HEK293 (cell line): Measurements from ENCODE around the gene AHCTF1.

Experiments used
- CTCF ChIA-PET: fragments of 350-600 bp; formaldehyde crosslinking; extraction: SDS; loops from one replicate; lab custom pipeline; 2021; ENCODE audit warnings: antibody characterized with exemption; lab: Yijun Ruan, JAX
- POLR2A ChIA-PET: fragments of 300-600 bp; formaldehyde crosslinking; extraction: SDS; loops from one replicate; lab custom pipeline; 2020; ENCODE audit warnings: antibody characterized with exemption, inconsistent platforms; lab: Yijun Ruan, JAX
- H3K27ac ChIP-seq: fragments of 200-500 bp; sonication (Bioruptor generic); 2 replicates; pipeline ENCODE4 v1.5.1; 2014; ENCODE audit warnings: low read depth, low read length, control low read depth, inconsistent platforms; ENCODE audit errors: extremely low read depth
- H3K36me3 ChIP-seq, 2 experiments: fragments of 200-500 bp in 1 of 2; sonication (Bioruptor generic) in 1 of 2; 1 replicate in 1 of 2; 2 replicates in 1 of 2; pipeline ENCODE4 v1.5.1; 2014 to 2017; ENCODE audit warnings: inconsistent platforms in 2 of 2, low read length in 2 of 2; ENCODE audit not compliant: control insufficient read depth in 2 of 2, insufficient read depth in 1 of 2
- H3K4me1 ChIP-seq: fragments of 200-500 bp; sonication (Bioruptor generic); 2 replicates; pipeline ENCODE4 v1.5.1; 2014; ENCODE audit warnings: mild to moderate bottlenecking, low read length, inconsistent platforms; ENCODE audit not compliant: control insufficient read depth, insufficient read depth
- H3K4me3 ChIP-seq: 2 replicates; pipeline ENCODE4 v1.5.1; 2011; ENCODE audit warnings: low read depth, mild to moderate bottlenecking, control low read depth, low read length, moderate library complexity
- H3K9me3 ChIP-seq: fragments of 200-500 bp; sonication (Bioruptor generic); 2 replicates; pipeline ENCODE4 v1.5.1; 2014; ENCODE audit warnings: low read depth, low read length, inconsistent platforms; ENCODE audit not compliant: control insufficient read depth, insufficient read depth
- INSM2 ChIP-seq: fragments of 450-650 bp; formaldehyde crosslinking; IDR thresholded peaks from 2 replicates; pipeline ENCODE4 v1.5.1; 2016; ENCODE audit warnings: missing biosample characterization, missing genetic modification characterization
- KLF1 ChIP-seq: fragments of 450-650 bp; formaldehyde crosslinking; IDR thresholded peaks from 2 replicates; pipeline ENCODE4 v1.5.1; 2016; ENCODE audit warnings: missing biosample characterization, missing genetic modification characterization
- ZBTB20 ChIP-seq: fragments of 450-650 bp; formaldehyde crosslinking; IDR thresholded peaks from 2 replicates; pipeline ENCODE4 v1.5.1; 2016; ENCODE audit warnings: missing biosample characterization, missing genetic modification characterization
- ZBTB6 ChIP-seq: fragments of 450-650 bp; formaldehyde crosslinking; IDR thresholded peaks from 2 replicates; pipeline ENCODE4 v1.5.1; 2017; ENCODE audit warnings: missing biosample characterization, missing genetic modification characterization
- ZFP37 ChIP-seq: fragments of 450-650 bp; formaldehyde crosslinking; IDR thresholded peaks from 2 replicates; pipeline ENCODE4 v1.5.1; 2016; ENCODE audit warnings: missing biosample characterization, missing genetic modification characterization
- ZFP69B ChIP-seq: fragments of 450-650 bp; formaldehyde crosslinking; IDR thresholded peaks from 2 replicates; pipeline ENCODE4 v1.5.1; 2016; ENCODE audit warnings: missing biosample characterization, missing genetic modification characterization
- ZNF169 ChIP-seq: fragments of 450-650 bp; formaldehyde crosslinking; IDR thresholded peaks from 2 replicates; pipeline ENCODE4 v1.5.1; 2016; ENCODE audit warnings: missing biosample characterization, missing genetic modification characterization
- ZNF175 ChIP-seq: fragments of 450-650 bp; formaldehyde crosslinking; IDR thresholded peaks from 2 replicates; pipeline ENCODE4 v1.5.1; 2016; ENCODE audit warnings: missing biosample characterization, missing genetic modification characterization
- ZNF184 ChIP-seq: fragments of 450-650 bp; IDR thresholded peaks from 2 replicates; pipeline ENCODE4 v1.5.1; 2018; ENCODE audit warnings: missing biosample characterization, mild to moderate bottlenecking, missing genetic modification characterization
- ZNF248 ChIP-seq: fragments of 450-650 bp; formaldehyde crosslinking; IDR thresholded peaks from 2 replicates; pipeline ENCODE4 v1.5.1; 2017; ENCODE audit warnings: missing biosample characterization, missing genetic modification characterization
- ZNF548 ChIP-seq: fragments of 450-650 bp; formaldehyde crosslinking; IDR thresholded peaks from 2 replicates; pipeline ENCODE4 v1.5.1; 2016; ENCODE audit warnings: missing biosample characterization, missing genetic modification characterization
- ZNF621 ChIP-seq: fragments of 450-650 bp; formaldehyde crosslinking; IDR thresholded peaks from 2 replicates; pipeline ENCODE4 v1.5.1; 2017; ENCODE audit warnings: missing biosample characterization, missing genetic modification characterization
- ZNF791 ChIP-seq: fragments of 450-650 bp; formaldehyde crosslinking; IDR thresholded peaks from 2 replicates; pipeline ENCODE4 v1.5.1; 2016; ENCODE audit warnings: missing biosample characterization, missing genetic modification characterization
- ZNF830 ChIP-seq: fragments of 450-650 bp; IDR thresholded peaks from 2 replicates; pipeline ENCODE4 v1.5.0; 2018; ENCODE audit warnings: missing biosample characterization, missing genetic modification characterization, low read depth, mild to moderate bottlenecking, moderate library complexity
- TF ChIP-seq, protein P1 (sequence below): fragments of 450-650 bp; formaldehyde crosslinking; IDR thresholded peaks from 2 replicates; pipeline ENCODE4 v1.5.1; 2016; ENCODE audit warnings: missing biosample characterization, missing genetic modification characterization
- TF ChIP-seq, protein P2 (sequence below): fragments of 450-650 bp; formaldehyde crosslinking; conservative IDR thresholded peaks from 2 replicates; pipeline ENCODE4 v1.5.1; 2016; ENCODE audit warnings: low read depth, missing biosample characterization, missing genetic modification characterization

AHCTF1 gene

DNA sequence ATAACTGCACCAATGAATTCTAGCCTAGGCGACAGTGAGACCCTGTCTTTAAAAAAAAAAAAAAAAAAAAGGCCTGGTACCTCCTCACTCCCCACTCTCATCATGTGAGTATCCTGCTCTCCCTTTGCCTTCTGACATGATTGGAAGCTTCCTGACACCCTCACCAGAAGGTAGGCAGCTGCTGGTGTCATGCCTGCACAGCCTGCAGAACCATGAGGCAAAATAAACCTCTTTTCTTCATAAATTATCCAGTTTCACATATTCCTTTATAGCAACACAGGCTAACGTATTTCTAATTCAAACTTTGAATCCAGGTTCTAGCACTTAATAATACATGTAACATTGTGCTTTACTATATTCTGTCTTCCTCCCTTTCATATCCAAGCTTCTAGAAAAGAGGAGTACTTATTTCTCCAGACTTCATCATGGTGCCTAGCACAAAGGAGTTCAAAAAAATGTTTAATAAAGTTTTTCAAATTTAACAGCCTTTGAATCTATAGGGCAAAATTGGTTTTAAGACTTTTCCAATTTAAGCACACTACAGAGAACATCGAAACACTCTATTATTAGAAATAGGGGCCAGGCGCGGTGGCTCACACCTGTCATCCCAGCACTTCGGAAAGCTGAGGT lies 5.6 kb downstream of the AHCTF1 start:
- no peaks in the 10 kb centered on the region for H3K4me1 ChIP-seq
- no peak overlapping the region for H3K27ac ChIP-seq
- no peaks in the 10 kb centered on the region for H3K9me3 ChIP-seq
- TF ChIP-seq ZNF548 (tag by site-specific recombination) (no peak), ZNF169 (tag by site-specific recombination) (no peak), INSM2 (tag by site-specific recombination) (no peak), ZFP69B (tag by site-specific recombination) (no peak), ZNF621 (tag by site-specific recombination) (no peak), ZBTB6 (tag by site-specific recombination) (no peak), ZNF830 (tag by site-specific recombination) (no peak), ZNF248 (tag by site-specific recombination) (no peak), ZFP37 (tag by site-specific recombination) (no peak), ZNF184 (no peak), ZNF791 (tag by site-specific recombination) (no peak), KLF1 (tag by site-specific recombination) (no peak), ZNF175 (no peak), ZBTB20 (tag by site-specific recombination) (no peak)
- TF ChIP-seq, protein P1, sequence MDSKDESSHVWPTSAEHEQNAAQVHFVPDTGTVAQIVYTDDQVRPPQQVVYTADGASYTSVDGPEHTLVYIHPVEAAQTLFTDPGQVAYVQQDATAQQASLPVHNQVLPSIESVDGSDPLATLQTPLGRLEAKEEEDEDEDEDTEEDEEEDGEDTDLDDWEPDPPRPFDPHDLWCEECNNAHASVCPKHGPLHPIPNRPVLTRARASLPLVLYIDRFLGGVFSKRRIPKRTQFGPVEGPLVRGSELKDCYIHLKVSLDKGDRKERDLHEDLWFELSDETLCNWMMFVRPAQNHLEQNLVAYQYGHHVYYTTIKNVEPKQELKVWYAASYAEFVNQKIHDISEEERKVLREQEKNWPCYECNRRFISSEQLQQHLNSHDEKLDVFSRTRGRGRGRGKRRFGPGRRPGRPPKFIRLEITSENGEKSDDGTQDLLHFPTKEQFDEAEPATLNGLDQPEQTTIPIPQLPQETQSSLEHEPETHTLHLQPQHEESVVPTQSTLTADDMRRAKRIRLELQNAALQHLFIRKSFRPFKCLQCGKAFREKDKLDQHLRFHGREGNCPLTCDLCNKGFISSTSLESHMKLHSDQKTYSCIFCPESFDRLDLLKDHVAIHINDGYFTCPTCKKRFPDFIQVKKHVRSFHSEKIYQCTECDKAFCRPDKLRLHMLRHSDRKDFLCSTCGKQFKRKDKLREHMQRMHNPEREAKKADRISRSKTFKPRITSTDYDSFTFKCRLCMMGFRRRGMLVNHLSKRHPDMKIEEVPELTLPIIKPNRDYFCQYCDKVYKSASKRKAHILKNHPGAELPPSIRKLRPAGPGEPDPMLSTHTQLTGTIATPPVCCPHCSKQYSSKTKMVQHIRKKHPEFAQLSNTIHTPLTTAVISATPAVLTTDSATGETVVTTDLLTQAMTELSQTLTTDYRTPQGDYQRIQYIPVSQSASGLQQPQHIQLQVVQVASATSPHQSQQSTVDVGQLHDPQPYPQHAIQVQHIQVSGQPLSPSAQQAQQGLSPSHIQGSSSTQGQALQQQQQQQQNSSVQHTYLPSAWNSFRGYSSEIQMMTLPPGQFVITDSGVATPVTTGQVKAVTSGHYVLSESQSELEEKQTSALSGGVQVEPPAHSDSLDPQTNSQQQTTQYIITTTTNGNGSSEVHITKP (tag by site-specific recombination) = no peak
- TF ChIP-seq, protein P2, sequence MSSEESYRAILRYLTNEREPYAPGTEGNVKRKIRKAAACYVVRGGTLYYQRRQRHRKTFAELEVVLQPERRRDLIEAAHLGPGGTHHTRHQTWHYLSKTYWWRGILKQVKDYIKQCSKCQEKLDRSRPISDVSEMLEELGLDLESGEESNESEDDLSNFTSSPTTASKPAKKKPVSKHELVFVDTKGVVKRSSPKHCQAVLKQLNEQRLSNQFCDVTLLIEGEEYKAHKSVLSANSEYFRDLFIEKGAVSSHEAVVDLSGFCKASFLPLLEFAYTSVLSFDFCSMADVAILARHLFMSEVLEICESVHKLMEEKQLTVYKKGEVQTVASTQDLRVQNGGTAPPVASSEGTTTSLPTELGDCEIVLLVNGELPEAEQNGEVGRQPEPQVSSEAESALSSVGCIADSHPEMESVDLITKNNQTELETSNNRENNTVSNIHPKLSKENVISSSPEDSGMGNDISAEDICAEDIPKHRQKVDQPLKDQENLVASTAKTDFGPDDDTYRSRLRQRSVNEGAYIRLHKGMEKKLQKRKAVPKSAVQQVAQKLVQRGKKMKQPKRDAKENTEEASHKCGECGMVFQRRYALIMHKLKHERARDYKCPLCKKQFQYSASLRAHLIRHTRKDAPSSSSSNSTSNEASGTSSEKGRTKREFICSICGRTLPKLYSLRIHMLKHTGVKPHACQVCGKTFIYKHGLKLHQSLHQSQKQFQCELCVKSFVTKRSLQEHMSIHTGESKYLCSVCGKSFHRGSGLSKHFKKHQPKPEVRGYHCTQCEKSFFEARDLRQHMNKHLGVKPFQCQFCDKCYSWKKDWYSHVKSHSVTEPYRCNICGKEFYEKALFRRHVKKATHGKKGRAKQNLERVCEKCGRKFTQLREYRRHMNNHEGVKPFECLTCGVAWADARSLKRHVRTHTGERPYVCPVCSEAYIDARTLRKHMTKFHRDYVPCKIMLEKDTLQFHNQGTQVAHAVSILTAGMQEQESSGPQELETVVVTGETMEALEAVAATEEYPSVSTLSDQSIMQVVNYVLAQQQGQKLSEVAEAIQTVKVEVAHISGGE (tag by site-specific recombination) = no peak
- TF ChIP-seq, all 188 proteins: peak for 0
- H3K4me3 ChIP-seq = no peak overlapping the region
- H3K36me3 ChIP-seq = peaks cover 0 to 15% of the 10 kb centered on the region in 2 experiments; a peak in 1 of 3 replicates
- ChIA-PET CTCF (no interaction called here), POLR2A (no interaction called here)
